GM18505 (cell line): Measurements from ENCODE around the gene KATNIP.
A peak's percentile ranks its signal among the peaks of the same experiment; 100 is the strongest.
"Not testable (repeated sequence)": the region's sequence is repeated elsewhere in the genome, so short reads cannot be mapped to it uniquely, and the experiment has no call there.

Experiments
- ATAC-seq: cut with Tn5 transposase; IDR thresholded peaks from one replicate; pipeline ENCODE4 v1.9.1; 2021; ENCODE audit not compliant: unreplicated experiment
- POLR2A ChIP-seq: IDR thresholded peaks from 4 replicates; pipeline ENCODE4 v1.6.1; 2011; ENCODE audit warnings: borderline replicate concordance; ENCODE audit not compliant: insufficient read depth, insufficient read length; ENCODE audit errors: extremely low read depth

Gene KATNIP

DNA sequence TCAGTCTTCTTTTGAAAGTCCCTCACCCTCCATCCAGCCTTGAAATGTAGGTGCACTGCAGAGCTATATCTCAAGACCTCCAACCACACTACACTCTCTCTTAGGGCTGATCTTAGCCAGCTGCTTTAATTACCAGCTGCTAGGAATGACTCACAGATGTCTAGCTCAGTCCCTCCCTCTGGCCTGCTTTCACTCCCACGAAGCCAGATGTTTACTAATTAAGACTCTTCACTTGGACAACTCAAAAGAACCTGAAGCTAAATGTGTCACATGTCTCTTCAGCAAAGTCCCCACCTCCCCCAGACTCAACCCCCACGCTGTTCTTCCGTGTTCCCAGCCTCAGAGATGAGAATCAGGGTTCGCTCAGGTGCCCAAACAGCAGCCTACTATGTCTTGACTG is 2.8 kb upstream of the KATNIP start:
- no peak for ATAC-seq
- no peak for TF ChIP-seq POLR2A

DNA sequence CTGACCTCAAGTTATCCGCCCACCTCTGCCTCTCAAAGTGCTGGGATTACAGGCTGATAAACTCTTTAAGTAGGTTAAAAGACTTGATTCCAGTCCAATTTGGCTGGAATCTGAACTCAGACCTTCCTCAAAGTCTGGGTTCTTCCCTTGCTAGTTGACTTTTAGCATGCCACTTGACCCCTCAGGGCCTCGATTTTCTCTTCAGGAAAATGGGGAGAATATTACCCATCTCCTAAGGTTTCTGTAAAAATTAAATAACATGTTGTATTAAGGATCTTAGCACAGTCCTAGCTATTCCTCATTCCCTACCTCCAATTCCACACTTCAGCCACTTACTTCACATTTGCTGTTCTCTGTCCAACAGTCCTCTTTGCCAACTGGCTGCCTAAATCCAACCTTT is 2.1 kb upstream of the KATNIP start:
- no peak for ATAC-seq
- no peak for TF ChIP-seq POLR2A

DNA sequence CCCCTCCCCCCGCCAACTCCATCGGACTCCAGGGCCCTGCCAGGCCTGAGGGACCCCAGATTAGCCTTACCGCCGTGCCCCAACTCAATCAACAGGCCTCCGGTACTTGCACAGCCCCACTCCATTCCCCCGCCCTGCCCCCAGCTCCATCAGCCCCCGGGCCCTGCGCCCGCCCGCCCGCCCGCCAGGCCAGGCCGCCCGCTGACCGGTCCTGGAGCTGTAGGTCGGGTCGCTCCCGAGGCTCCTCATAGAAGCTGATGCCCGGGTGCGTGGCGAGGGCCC is 539 bp upstream of the KATNIP start:
- ATAC-seq = peak; percentile 30
- no peak for TF ChIP-seq POLR2A

DNA sequence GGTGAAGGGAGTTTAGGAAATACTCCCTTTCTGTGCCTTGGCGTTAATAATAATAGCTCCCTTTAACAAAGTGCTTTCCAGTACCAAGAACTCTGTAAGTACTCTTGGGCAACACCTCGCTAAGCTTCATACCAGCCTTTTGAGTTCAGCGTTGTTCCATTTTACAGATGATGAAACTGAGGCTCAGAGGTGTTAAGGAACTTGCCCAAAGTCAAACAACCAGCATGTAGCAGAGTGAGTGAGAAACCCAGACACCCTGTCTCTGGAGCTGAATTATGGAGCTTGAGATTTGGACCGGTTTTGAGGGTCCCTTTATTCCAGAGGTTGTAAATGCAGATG is 607 bp downstream of the KATNIP start:
- TF ChIP-seq POLR2A = no peak
- no peak for ATAC-seq

DNA sequence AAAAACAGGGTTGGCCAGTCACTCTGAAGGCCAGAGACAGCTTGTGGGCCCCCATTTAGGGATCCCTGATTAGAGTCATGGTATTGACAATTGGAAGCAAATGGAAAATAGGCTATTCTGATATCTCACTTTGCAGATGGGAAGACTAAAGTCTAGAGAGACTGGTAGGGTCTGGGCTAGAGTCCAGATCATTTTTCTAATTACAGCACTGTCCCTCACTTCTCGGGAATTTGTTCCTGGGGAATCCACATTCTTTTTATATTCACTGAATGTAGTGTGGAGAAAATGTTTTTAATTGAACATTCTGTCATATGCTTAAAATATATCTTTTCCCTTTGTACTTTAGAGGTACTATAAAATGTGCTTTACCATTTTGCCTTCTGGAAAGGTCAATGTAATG is 1.1 kb downstream of the KATNIP start:
- no peak for ATAC-seq

DNA sequence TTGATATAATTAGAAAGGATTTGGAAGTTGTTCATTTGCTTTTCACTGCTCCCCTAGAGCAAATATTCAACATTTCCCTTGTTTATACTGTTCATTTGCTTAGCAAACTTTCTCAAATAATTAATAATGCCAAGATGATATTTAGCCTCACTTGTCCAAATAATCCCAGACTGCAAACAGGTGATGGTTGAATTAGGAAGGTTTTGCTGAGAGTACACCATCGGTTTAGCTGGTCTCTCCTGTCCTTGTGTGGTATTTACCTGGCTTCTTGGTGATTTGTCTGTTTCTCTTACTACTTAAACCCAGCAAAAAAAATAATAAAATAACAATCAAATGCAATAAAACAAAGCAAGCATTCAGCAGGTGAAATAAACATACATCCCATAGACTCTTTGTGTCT is 6.5 kb downstream of the KATNIP start:
- no peak for ATAC-seq
- no peak for TF ChIP-seq POLR2A

More for the DNA sequence above, 1.1 kb downstream of the KATNIP start:
- no peak for TF ChIP-seq POLR2A

DNA sequence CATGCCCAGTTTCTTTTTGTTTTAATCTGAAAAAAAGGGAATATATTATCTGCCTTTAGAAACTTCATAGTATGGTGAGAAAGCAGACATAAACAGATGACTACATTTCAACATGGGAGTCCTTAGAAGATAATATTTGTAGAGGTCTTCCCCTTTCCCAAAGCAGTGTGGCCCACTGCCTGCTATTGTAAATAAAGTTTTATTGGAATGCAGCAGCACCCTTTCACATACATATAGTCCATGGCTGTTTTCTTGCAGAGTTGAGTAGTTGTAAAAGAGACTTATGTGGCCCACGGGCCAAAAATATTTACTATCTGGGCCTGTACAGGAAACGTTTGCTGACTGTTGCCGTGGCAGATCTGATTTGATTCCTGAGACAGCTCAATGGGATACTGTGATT is 8.5 kb downstream of the KATNIP start:
- TF ChIP-seq POLR2A = no peak
- ATAC-seq = no peak

DNA sequence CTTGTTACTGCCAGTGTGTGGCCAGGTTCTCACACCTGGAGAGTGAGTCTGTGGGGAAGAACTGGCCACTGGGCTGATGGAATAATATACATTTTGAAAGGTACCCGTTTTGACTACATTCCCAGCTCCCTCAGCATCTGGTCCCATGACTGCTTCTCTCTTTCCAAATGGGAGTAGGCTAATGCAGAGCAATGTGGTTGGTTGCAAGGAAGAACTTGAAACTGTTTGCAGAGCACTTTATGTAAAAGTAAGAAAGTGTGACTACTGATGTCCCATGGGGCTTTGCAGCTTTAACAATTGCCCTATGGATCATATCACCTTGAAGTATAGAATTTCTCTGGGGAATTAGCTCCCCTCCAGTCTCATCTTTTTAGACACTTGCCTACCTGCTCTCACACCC is 9.0 kb downstream of the KATNIP start:
- no peak for TF ChIP-seq POLR2A
- ATAC-seq = no peak

DNA sequence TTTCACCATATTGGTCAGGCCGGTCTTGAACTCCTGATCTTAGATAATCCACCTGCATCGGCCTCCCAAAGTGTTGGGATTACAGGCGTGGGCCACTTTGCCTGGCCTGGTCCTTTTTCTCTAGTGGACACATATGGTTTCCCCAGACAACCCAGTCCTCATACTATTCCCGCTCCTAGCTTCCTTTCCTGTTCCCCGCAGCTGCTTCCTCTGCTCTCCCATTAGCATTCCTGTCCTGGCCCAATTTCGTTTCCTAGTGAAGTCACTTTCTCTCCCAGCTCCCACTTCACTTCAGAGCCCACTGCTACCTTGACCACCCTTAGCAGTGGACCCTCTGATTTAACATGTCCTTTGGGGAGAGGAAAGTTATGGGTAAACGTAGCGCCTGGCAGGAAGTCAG is 11.3 kb downstream of the KATNIP start:
- no peak for TF ChIP-seq POLR2A
- no peak for ATAC-seq

DNA sequence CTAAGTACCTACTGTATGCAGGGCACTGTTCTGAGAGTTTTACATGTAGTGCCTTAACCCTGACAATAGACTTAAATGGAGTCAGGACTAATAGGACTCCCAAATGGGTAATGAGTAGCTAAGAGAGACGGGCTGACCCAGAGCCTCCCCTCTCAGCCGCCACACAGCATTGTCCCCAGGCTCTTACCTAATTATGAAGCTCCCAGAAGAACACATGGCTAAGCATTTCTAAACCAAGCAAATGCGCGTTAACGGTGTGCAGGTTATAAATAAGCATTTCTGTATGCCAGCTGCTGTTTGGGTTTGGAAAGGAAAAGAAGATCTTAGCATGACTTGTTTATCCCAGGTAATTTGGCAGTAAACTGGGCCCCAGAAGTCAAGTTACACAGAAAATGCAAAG is 14.3 kb downstream of the KATNIP start:
- TF ChIP-seq POLR2A = no peak
- no peak for ATAC-seq

DNA sequence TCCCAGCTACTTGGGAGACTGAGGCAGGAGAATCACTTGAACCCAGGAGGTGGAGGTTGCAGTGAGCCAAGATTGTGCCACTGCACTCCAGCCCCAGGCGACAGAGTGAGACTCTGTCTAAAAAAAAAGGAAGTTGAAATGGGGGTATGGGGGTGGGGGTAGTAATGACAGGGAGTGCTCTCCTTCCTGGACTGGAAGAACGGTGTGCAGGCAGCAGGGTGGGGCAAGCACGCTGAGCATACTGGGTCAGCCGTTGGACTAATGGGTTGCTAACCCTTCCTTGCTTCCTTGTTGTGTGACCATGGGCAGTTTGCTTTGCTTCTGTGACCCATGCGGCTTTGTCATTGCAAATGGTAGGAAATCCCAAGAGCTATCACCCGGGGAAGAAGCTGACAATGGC is 16.5 kb downstream of the KATNIP start:
- TF ChIP-seq POLR2A = no peak
- no peak for ATAC-seq

DNA sequence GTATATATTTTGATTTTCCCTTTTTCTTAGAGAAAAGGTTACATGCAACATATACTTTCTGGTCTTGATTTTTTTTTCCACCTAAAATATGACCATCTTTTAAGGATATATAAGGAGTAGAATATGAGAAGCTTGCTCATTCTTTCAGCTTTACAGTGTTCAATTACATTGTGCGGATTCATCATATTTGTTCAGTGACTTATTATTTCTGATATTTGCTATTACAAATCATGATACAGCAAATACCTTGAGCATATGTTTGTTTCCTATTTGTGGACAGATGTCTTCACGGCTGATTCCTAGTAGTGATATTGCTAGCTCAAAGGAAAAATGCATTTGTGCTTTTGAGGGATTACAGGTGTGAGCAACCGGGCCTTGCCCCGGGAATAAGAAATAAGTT is 18.1 kb downstream of the KATNIP start:
- no peak for ATAC-seq
- TF ChIP-seq POLR2A = no peak

DNA sequence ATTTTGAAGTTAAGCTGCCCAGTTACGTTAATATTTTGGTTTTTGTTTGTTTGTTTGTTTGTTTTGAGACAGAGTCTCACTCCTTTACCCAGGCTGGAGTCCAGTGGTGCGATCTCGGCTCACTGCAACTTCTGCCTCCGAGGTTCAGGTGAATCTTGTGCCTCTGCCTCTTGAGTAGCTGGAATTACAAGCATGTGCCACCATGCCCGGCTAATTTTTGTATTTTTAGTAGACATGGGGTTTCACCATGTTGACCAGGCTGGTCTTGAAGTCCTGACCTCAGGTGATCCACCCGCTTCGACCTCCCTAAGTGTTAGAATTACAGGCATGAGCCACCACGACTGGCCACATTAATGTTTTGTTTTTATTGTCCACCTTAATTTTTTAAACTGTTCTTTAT is 21.0 kb downstream of the KATNIP start:
- ATAC-seq = not testable (repeated sequence)

DNA sequence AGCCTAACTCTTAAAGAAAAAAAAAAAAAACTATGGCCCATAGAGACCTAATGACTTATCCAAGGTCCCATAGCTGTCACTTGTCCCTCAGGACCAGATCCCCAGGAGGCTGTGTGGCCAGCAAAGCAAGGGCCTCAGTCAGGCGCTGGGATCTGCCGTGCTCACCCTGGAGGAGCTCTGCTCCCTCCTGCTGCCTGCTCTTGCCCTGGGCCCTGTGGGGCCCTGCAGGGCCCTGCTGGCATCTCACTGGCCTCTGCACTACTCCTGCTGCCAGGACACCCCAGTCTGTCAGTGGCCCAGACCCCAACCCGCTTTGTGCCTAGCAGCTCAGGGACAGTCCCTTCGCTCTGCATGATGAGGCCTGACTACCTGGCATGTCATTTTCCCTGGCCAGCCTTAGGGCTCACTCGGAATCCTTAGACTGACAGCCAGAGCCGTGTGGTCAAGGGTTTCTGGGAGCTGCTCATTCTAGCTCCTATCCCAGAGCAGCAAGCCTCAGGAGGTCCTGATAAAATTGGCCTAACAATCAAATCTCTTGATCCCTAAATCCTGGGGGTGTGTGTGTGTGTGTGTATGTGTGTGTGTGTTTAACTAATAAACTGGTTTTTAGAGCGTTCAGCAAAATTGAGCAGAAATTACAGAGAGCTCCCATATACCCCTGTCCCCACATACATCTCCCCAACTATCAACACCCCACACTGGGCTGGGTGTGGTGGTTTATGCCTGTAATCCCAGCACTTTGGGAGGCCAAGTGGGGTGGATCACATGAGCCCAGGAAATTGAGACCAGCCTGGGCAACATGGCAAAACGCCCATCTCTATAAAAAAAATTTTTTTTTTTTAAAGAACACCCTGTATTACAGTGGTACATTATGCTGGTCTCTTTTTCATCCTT is 21.7 kb downstream of the KATNIP start:
- no peak for TF ChIP-seq POLR2A
- no peak for ATAC-seq

DNA sequence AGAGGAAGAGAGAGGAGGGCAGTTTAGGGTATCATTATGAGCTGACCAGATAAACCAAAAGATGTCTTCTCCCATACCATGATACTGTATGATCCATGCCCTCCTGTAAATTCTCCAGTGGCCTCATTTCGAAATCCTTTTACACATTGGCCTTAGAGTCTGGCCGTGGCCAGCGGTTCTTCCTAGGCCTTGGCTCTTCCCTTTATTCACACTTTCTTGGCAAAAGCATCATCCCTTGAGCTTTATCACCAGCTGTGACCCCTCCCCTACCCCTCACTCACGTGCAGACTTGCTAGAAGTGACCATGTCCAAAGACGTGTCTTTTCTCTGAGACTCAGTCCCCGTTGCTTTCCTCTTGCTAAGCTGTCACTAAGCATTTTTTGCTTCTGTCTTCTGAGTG is 22.8 kb downstream of the KATNIP start:
- no peak for ATAC-seq
- TF ChIP-seq POLR2A = no peak
